ENCODE results near the gene RAF1. TPM values are rescaled to one million over a fixed set of nuclear protein-coding genes. Genes with fewer than 3 reads are reported as not detected.
A peak's percentile ranks its signal among the peaks of the same experiment; 100 is the strongest.

Gene RAF1
- total RNA-seq, 2 donors from 2014 or later = 95.4 to 116 TPM

DNA sequence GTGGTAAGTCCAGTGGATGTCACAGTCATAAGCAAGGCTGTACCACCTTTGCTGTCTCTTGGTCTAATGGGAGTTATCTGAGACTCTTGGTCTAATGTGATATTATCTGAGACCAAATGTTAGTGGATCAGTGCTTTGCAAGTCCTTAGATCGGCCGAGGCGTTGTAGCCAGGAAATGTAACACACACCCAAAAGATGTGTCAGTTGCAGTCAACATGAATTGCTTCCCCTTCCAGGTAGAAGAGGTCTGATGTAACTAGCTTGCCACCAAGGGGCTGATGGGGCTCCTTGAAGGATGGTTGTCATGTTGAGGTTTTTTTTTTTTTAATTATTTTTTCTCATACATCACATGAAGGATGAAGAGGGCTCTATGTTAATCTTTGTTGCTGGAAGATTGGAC lies 45.4 kb upstream of the RAF1 start:
- H3K27ac ChIP-seq (ENCODE audit: low read depth, low read length) = no peak overlapping the region
- no peak overlapping the region for H3K4me3 ChIP-seq (ENCODE audit: low read length)
- H3K27me3 ChIP-seq (ENCODE audit: control insufficient read depth, insufficient read depth, low read length, poor library complexity, severe bottlenecking) = no peaks in the 10 kb centered on the region
- H3K27me3 Mint-ChIP-seq (ENCODE audit: insufficient read depth) = peaks cover 3% of the 10 kb centered on the region
- no peak overlapping the region for H3K27ac Mint-ChIP-seq
- H3K9me3 ChIP-seq (ENCODE audit: control insufficient read depth, low read length) = no peaks in the 10 kb centered on the region
- no peaks in the 10 kb centered on the region for H3K4me1 ChIP-seq (ENCODE audit: control insufficient read depth, insufficient read depth, low read length)
- H3K4me1 Mint-ChIP-seq = no peaks in the 10 kb centered on the region
- TF ChIP-seq, protein P1, sequence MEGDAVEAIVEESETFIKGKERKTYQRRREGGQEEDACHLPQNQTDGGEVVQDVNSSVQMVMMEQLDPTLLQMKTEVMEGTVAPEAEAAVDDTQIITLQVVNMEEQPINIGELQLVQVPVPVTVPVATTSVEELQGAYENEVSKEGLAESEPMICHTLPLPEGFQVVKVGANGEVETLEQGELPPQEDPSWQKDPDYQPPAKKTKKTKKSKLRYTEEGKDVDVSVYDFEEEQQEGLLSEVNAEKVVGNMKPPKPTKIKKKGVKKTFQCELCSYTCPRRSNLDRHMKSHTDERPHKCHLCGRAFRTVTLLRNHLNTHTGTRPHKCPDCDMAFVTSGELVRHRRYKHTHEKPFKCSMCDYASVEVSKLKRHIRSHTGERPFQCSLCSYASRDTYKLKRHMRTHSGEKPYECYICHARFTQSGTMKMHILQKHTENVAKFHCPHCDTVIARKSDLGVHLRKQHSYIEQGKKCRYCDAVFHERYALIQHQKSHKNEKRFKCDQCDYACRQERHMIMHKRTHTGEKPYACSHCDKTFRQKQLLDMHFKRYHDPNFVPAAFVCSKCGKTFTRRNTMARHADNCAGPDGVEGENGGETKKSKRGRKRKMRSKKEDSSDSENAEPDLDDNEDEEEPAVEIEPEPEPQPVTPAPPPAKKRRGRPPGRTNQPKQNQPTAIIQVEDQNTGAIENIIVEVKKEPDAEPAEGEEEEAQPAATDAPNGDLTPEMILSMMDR (conservative IDR thresholded peaks at IDR 0.05) = no peak
- H3K4me3 Mint-ChIP-seq = no peak overlapping the region
- no peaks in the 10 kb centered on the region for H3K9me3 Mint-ChIP-seq
- no peaks in the 10 kb centered on the region for H3K36me3 ChIP-seq (ENCODE audit: control insufficient read depth, insufficient read depth, low read length)
- no peak for DNase-seq
- 93 to 100% methylated on average over 3 of the region's 3 CpGs for WGBS, 2 experiments (ENCODE audit: insufficient coverage in 1 of 2, insufficient read length in 1 of 2)
- H3K36me3 Mint-ChIP-seq (ENCODE audit: low read depth) = no peaks in the 10 kb centered on the region
- H3K9ac ChIP-seq (ENCODE audit: extremely low read depth, low read length, poor library complexity, severe bottlenecking) = no peak overlapping the region

DNA sequence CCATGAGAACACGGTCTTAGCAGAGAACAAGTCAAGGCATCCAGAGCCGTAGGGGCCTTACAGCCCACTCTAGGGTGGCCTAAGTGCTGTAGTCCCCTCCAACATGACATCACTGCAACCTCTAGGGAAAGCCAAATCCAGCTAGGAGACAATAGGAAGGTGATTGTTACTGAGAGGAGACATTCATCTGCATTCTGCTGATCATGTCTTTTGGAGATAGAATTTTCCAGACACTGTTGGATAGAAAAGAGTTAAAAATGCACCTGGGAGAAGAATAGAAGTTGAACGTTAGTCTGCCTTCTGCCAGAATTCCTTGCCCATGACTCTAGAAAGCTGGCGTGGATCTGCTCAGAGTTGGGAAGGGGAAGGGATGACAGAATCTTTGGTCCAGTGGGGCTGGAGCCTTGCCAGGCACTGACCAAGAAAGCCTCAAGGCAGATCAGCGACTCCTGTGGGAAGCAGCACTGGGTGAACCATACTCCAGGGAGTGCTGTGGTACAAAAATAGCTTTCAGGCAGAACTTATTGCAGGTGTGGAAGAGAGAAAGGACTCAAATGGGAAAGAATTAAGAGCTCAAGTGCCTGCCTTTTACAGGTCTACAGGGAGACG lies 44.8 kb upstream of the RAF1 start:
- no peaks in the 10 kb centered on the region for H3K36me3 Mint-ChIP-seq (ENCODE audit: low read depth)
- H3K27ac Mint-ChIP-seq = no peak overlapping the region
- H3K4me1 Mint-ChIP-seq = peaks cover under 1% of the 10 kb centered on the region
- Histone ChIP-seq H3K4me1 (ENCODE audit: control insufficient read depth, insufficient read depth, low read length) (no peaks in the 10 kb centered on the region), H3K27ac (ENCODE audit: low read depth, low read length) (no peak overlapping the region), H3K4me3 (ENCODE audit: low read length) (no peak overlapping the region), H3K9me3 (ENCODE audit: control insufficient read depth, low read length) (no peaks in the 10 kb centered on the region), H3K9ac (ENCODE audit: extremely low read depth, low read length, poor library complexity, severe bottlenecking) (no peak overlapping the region), H3K27me3 (ENCODE audit: control insufficient read depth, insufficient read depth, low read length, poor library complexity, severe bottlenecking) (no peaks in the 10 kb centered on the region), H3K36me3 (ENCODE audit: control insufficient read depth, insufficient read depth, low read length) (no peaks in the 10 kb centered on the region)
- TF ChIP-seq, protein P1 (conservative IDR thresholded peaks at IDR 0.05) = no peak
- H3K27me3 Mint-ChIP-seq (ENCODE audit: insufficient read depth) = peaks cover 3% of the 10 kb centered on the region
- no peaks in the 10 kb centered on the region for H3K9me3 Mint-ChIP-seq
- DNase-seq = no peak
- 84 to 87% methylated on average over 4 to 6 of the region's 6 CpGs for WGBS, 2 experiments (ENCODE audit: insufficient coverage in 1 of 2, insufficient read length in 1 of 2)
- no peak overlapping the region for H3K4me3 Mint-ChIP-seq

- no peaks in the 10 kb centered on the region for H3K9me3 ChIP-seq (ENCODE audit: control insufficient read depth, low read length)
- WGBS, 2 experiments (ENCODE audit: insufficient coverage in 1 of 2, insufficient read length in 1 of 2) = 98 to 100% methylated on average over 2 of the region's 2 CpGs
- H3K36me3 Mint-ChIP-seq (ENCODE audit: low read depth) = no peaks in the 10 kb centered on the region
- no peak overlapping the region for H3K4me3 Mint-ChIP-seq
- H3K4me1 Mint-ChIP-seq = peaks cover 4% of the 10 kb centered on the region
- no peak overlapping the region for H3K27ac ChIP-seq (ENCODE audit: low read depth, low read length)
- no peak overlapping the region for H3K4me3 ChIP-seq (ENCODE audit: low read length)
- no peaks in the 10 kb centered on the region for H3K4me1 ChIP-seq (ENCODE audit: control insufficient read depth, insufficient read depth, low read length)
- TF ChIP-seq, protein P1 (conservative IDR thresholded peaks at IDR 0.05) = peak; percentile 19
- no peak overlapping the region for H3K9ac ChIP-seq (ENCODE audit: extremely low read depth, low read length, poor library complexity, severe bottlenecking)
- H3K27me3 Mint-ChIP-seq (ENCODE audit: insufficient read depth) = peaks cover 3% of the 10 kb centered on the region
- no peaks in the 10 kb centered on the region for H3K27me3 ChIP-seq (ENCODE audit: control insufficient read depth, insufficient read depth, low read length, poor library complexity, severe bottlenecking)
- H3K9me3 Mint-ChIP-seq = no peaks in the 10 kb centered on the region
- DNase-seq = no peak
- no peaks in the 10 kb centered on the region for H3K36me3 ChIP-seq (ENCODE audit: control insufficient read depth, insufficient read depth, low read length)
- no peak overlapping the region for H3K27ac Mint-ChIP-seq
Observed at GRCh38 chr3:12707449-12707848, 43.5 kb upstream of the RAF1 start.

Measured in endodermal cell (in vitro differentiated cells).